Kidney (tissue), 14 donors: ENCODE data around the gene ABHD12. TPM values are rescaled to one million over a fixed set of nuclear protein-coding genes. Genes with fewer than 3 reads are reported as not detected.

Experiments used
- DNase-seq, 5 donors: peaks; one replicate each; pipeline ENCODE4 v3.0.0-alpha.2; 2013 to 2020
- FAIRE-seq: peaks from 2 replicates; lab custom pipeline; 2012; peaks lifted over from hg19 to GRCh38; lab: Jason Lieb, UNC
- H3K27ac ChIP-seq, 2 donors: one replicate each; pipeline ENCODE4 v1.7.0; 2013; ENCODE audit warnings: low read depth in 2 of 2, low read length in 2 of 2, inconsistent platforms in 1 of 2
- H3K27me3 ChIP-seq: one replicate; pipeline ENCODE4 v1.7.1; 2013; ENCODE audit warnings: low read length, inconsistent platforms; ENCODE audit not compliant: control insufficient read depth, insufficient read depth
- H3K36me3 ChIP-seq, 3 donors: one replicate each; pipeline versions ENCODE4 v1.7.0 to v1.7.1; 2013; ENCODE audit warnings: low read length in 3 of 3, control low read depth in 1 of 3, inconsistent platforms in 1 of 3; ENCODE audit not compliant: insufficient read depth in 3 of 3, control insufficient read depth in 2 of 3
- H3K4me1 ChIP-seq, 3 donors: one replicate each; pipeline versions ENCODE4 v1.7.0 to v1.7.1; 2013; ENCODE audit warnings: low read length in 3 of 3, inconsistent platforms in 1 of 3, low read depth in 1 of 3; ENCODE audit not compliant: control insufficient read depth in 2 of 3, insufficient read depth in 2 of 3
- H3K4me3 ChIP-seq, 3 donors: one replicate each; pipeline versions ENCODE4 v1.7.0 to v1.8.1; 2013; ENCODE audit warnings: low read length in 3 of 3, control low read depth in 1 of 3, inconsistent platforms in 1 of 3
- H3K9ac ChIP-seq, 3 donors: one replicate each; pipeline versions ENCODE4 v1.7.0 to v1.7.1; 2013; ENCODE audit warnings: low read length in 3 of 3, control low read depth in 1 of 3, inconsistent platforms in 1 of 3
- H3K9me3 ChIP-seq, 3 donors: one replicate each; pipeline versions ENCODE4 v1.7.0 to v1.7.1; 2013; ENCODE audit warnings: low read length in 3 of 3, control low read depth in 1 of 3, inconsistent platforms in 1 of 3; ENCODE audit not compliant: control insufficient read depth in 2 of 3, insufficient read depth in 1 of 3
- CTCF ChIP-seq: IDR thresholded peaks from 3 replicates; pipeline ENCODE4 v1.5.1; 2012; ENCODE audit warnings: mild to moderate bottlenecking, moderate library complexity, borderline replicate concordance; ENCODE audit not compliant: insufficient read depth; ENCODE audit errors: extremely low read depth
- intact Hi-C: fragments of 100-400 bp; cut with DNase I; formaldehyde crosslinking; loops from one replicate; pipeline ENCODE4 v1.11.1; 2022
- polyA plus RNA-seq: library from polyadenylated mRNA; stranded (reverse); fragments of 350-450 nt; fragmentation: Illumina TruSeq; extraction: RNeasy Lipid Tissue Mini Kit (QIAGEN cat#74804); gene quantifications from one replicate; pipeline ENCODE4 v1.2.3, GENCODE V29; 2014; ENCODE audit warnings: low read depth, low replicate concordance; ENCODE audit not compliant: insufficient read depth
- total RNA-seq: library from RNA; stranded (reverse); fragmentation: NEBNext Ultra II Directional; extraction: Animal tissue kit (Norgen Biotek cat#: 25700); gene quantifications from one replicate; pipeline ENCODE4 v1.2.1, GENCODE V29; 2021
- donor health status: control.
- donor health status: control.
- donor health status: control.
- donor health status: control.
- donor health status: control.
- donor health status: DM: yes; HTN: yes; CAD: no.
- donor health status: Normal renal cell carcinoma (clear cell type).

The ABHD12 gene
- total and polyA plus RNA-seq, 2 donors from 2014 or later = 61.5 to 68.1 TPM

DNA sequence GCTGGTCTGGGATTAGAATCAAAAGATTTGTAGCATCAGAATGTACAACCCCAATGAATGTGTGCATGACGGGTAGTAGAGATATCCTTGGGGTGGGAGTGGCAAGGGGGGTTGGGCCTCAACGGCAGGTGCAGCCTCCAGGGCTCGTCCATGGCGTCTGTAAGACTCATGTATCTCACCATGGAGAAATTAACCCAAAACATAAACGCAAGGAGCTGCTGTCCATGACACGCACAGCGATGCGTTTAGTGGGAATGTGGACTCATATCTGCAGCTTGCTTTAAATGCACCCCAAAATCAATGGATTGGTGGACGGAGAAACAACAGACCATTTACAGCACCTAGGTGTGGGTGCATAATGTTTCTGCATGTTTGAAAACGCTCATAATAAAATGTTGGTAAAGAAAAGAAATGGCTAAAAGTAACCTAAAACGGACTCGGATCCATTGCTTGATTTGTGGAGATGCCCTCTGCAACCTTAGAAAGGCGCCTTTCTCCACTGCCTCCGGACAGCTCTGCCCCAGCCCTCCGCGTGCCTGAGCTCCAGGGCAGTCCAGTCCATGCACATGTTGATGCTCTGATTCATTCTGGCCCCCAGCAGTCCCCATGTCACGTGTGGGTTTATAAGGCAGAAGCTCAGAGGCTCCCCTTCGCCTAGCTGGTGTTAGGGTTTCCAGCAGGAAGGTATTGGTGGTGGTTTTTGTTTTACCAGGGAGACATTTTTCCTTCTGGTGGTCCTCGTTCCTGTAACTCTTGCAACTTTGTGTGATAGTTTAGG is 118.2 kb downstream of the ABHD12 start:
- no peaks in the 10 kb centered on the region for H3K4me1 ChIP-seq
- H3K9ac ChIP-seq = no peak overlapping the region
- FAIRE-seq = no peak
- H3K36me3 ChIP-seq = peaks cover 0 to 24% (median 12%) of the 10 kb centered on the region in 3 donors
- H3K9me3 ChIP-seq = no peaks in the 10 kb centered on the region
- no peaks in the 10 kb centered on the region for H3K27me3 ChIP-seq
- no peak overlapping the region for H3K4me3 ChIP-seq
- no peak overlapping the region for H3K27ac ChIP-seq
- TF ChIP-seq CTCF = no peak
- DNase-seq = no peak
- intact Hi-C loops = no loop called here

- intact Hi-C loops = no loop called here
- DNase-seq (peak in 1 of 5 donors; percentile 34), FAIRE-seq (no peak)
- Histone ChIP-seq H3K9me3 (no peaks in the 10 kb centered on the region), H3K9ac (no peak overlapping the region), H3K4me3 (no peak overlapping the region), H3K27me3 (no peaks in the 10 kb centered on the region), H3K27ac (no peak overlapping the region), H3K36me3 (peaks cover 0 to 22% (median 10%) of the 10 kb centered on the region in 3 donors), H3K4me1 (no peaks in the 10 kb centered on the region)
- no peak for TF ChIP-seq CTCF
These were observed 119.0 kb downstream of the ABHD12 start for GRCh38 chr20:25271486-25272222.

DNA sequence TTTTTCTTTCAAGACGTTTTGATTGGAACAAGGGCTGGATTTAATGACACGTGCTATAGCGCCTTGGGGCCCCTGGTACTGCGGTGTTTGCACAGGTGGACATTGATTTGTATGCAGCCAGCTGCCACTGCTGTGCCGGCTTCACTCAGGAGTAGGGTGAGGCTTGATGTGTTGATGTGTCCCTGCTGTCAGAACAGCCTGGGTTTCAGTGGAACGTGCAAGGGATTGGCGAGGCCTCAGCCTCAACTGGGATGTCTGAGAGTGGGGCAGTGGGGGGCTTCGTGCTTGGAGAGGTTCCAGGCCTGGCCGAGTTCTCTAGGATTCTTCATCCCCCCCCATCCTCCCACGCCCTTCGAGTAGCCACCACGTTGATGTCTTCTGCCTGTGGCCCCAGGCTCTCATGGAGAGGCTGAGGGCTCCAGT is 119.8 kb downstream of the ABHD12 start:
- Histone ChIP-seq H3K4me3 (no peak overlapping the region), H3K36me3 (peaks cover 0 to 22% (median 10%) of the 10 kb centered on the region in 3 donors), H3K9me3 (no peaks in the 10 kb centered on the region), H3K9ac (no peak overlapping the region), H3K4me1 (no peaks in the 10 kb centered on the region), H3K27ac (no peak overlapping the region), H3K27me3 (no peaks in the 10 kb centered on the region)
- intact Hi-C loops = no loop called here
- no peak for FAIRE-seq
- peak in 2 of 5 donors; percentile 40 to 60 for DNase-seq
- TF ChIP-seq CTCF = no peak
